ENCODE measurements around the gene PLPP6. TPM values are rescaled to one million over a fixed set of nuclear protein-coding genes. Genes with fewer than 3 reads are reported as not detected.

PLPP6 gene
- total and polyA plus RNA-seq, 2 of the 13 experiments (the other 11 are each of a cell fraction or from before 2014, with no cell fraction given): 12.1 to 15.5 TPM

GRCh38 chr9:4679268-4680172, 17.4 kb downstream of the PLPP6 start, which contains the start of gene CDC37L1 (continued):
- TF ChIP-seq IRF1 (CRISPR knock-in tag; IDR thresholded peaks at IDR 0.05; ENCODE audit: low read depth): 0 out of 2 replicates have a peak, but pooled peaks have one; percentile 85
- peak; percentile 87 for TF ChIP-seq PHF8 (CRISPR knock-in tag; IDR thresholded peaks at IDR 0.05)
- TF ChIP-seq WIZ (CRISPR knock-in tag; IDR thresholded peaks at IDR 0.05): no peak
- TF ChIP-seq ZNF292 (CRISPR knock-in tag; IDR thresholded peaks at IDR 0.05; ENCODE audit: borderline replicate concordance, low read depth): peak; percentile 85; the same call in 1 of the 2 replicates
- TF ChIP-seq, protein P1, sequence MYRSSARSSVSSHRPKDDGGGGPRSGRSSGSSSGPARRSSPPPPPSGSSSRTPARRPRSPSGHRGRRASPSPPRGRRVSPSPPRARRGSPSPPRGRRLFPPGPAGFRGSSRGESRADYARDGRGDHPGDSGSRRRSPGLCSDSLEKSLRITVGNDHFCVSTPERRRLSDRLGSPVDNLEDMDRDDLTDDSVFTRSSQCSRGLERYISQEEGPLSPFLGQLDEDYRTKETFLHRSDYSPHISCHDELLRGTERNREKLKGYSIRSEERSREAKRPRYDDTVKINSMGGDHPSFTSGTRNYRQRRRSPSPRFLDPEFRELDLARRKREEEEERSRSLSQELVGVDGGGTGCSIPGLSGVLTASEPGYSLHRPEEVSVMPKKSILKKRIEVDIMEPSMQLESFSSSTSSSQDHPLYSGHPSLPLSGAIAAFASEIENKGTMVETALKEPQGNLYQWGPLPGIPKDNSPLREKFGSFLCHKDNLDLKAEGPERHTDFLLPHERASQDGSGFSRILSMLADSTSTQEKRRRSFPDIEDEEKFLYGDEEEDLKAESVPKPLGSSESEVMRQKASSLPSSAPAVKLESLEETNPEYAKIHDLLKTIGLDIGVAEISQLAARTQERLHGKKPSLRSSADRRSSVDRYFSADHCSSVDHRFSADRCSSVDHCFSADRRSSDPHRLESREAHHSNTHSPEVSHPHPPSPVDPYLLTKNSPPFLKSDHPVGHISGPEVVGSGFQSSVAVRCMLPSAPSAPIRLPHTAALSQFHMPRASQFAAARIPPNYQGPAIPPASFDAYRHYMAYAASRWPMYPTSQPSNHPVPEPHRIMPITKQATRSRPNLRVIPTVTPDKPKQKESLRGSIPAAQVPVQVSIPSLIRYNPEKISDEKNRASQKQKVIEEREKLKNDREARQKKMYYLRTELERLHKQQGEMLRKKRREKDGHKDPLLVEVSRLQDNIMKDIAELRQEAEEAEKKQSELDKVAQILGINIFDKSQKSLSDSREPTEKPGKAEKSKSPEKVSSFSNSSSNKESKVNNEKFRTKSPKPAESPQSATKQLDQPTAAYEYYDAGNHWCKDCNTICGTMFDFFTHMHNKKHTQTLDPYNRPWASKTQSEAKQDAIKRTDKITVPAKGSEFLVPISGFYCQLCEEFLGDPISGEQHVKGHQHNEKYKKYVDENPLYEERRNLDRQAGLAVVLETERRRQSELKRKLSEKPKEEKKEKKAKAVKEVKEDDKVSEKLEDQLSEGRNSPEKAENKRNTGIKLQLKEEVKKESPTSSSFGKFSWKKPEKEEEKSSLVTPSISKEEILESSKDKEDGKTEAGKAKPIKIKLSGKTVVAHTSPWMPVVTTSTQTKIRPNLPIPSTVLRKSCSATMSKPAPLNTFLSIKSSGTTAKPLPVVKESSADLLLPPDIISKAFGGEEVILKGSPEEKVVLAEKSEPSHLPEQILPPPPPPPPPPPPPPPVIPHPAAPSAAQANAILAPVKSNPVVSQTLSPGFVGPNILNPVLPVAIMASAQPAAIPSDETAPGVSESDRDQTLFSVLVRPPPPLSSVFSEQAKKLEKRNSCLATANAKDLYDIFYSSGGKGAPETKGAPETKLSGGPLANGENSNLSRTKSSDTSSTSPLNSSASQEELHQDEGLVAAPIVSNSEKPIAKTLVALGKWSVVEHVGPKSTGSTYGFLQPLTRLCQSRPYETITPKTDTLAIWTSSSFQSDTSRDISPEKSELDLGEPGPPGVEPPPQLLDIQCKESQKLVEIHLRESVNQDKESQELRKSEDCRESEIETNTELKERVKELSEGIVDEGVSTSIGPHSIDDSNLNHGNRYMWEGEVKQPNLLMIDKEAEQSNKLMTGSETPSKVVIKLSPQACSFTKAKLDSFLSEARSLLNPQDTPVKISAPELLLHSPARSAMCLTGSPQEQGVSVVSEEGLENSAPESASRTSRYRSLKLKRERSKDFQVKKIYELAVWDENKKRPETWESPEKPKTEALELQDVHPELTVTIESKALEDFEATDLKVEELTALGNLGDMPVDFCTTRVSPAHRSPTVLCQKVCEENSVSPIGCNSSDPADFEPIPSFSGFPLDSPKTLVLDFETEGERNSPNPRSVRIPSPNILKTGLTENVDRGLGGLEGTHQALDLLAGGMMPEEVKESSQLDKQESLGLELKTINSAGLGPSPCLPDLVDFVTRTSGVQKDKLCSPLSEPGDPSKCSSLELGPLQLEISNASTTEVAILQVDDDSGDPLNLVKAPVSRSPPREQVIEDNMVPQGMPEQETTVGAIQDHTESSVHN (CRISPR knock-in tag; IDR thresholded peaks at IDR 0.05): no peak
- TF ChIP-seq CENPX (CRISPR knock-in tag; IDR thresholded peaks at IDR 0.05): no peak
- peak; percentile 95 for TF ChIP-seq DRAP1 (CRISPR knock-in tag; IDR thresholded peaks at IDR 0.05)
- peak; percentile 95 for TF ChIP-seq POLR2AphosphoS5 (IDR thresholded peaks at IDR 0.05; ENCODE audit: low read depth, low read length)
- TF ChIP-seq, protein P2, sequence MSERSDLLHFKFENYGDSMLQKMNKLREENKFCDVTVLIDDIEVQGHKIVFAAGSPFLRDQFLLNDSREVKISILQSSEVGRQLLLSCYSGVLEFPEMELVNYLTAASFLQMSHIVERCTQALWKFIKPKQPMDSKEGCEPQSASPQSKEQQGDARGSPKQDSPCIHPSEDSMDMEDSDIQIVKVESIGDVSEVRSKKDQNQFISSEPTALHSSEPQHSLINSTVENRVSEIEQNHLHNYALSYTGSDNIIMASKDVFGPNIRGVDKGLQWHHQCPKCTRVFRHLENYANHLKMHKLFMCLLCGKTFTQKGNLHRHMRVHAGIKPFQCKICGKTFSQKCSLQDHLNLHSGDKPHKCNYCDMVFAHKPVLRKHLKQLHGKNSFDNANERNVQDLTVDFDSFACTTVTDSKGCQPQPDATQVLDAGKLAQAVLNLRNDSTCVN (CRISPR knock-in tag; IDR thresholded peaks at IDR 0.05; ENCODE audit: borderline replicate concordance): peak; percentile 77

Measured in HepG2 (cell line).